HEK293 (cell line): ENCODE data around the gene UBXN1.

Source experiments
- KLF9 ChIP-seq: fragments of 450-650 bp; formaldehyde crosslinking; IDR thresholded peaks from 2 replicates; pipeline ENCODE4 v1.5.1; 2016; ENCODE audit warnings: missing biosample characterization, missing genetic modification characterization, low read depth
- REST ChIP-seq: fragments of 450-650 bp; formaldehyde crosslinking; IDR thresholded peaks from 2 replicates; pipeline ENCODE4 v1.5.1; 2016; ENCODE audit warnings: missing biosample characterization, missing genetic modification characterization
- ZBTB1 ChIP-seq: fragments of 450-650 bp; formaldehyde crosslinking; IDR thresholded peaks from 2 replicates; pipeline ENCODE4 v1.5.1; 2016; ENCODE audit warnings: missing biosample characterization, missing genetic modification characterization
- ZIC2 ChIP-seq: fragments of 450-650 bp; formaldehyde crosslinking; IDR thresholded peaks from 2 replicates; pipeline ENCODE4 v1.5.1; 2016; ENCODE audit warnings: missing biosample characterization, missing genetic modification characterization
- ZNF529 ChIP-seq: fragments of 450-650 bp; formaldehyde crosslinking; IDR thresholded peaks from 2 replicates; pipeline ENCODE4 v1.5.1; 2017; ENCODE audit warnings: missing genetic modification characterization, missing biosample characterization; ENCODE audit not compliant: insufficient replicate concordance
- TF ChIP-seq, protein P1 (sequence below): fragments of 450-650 bp; formaldehyde crosslinking; IDR thresholded peaks from 2 replicates; pipeline ENCODE4 v1.5.1; 2016; ENCODE audit warnings: missing biosample characterization, missing genetic modification characterization

DNA sequence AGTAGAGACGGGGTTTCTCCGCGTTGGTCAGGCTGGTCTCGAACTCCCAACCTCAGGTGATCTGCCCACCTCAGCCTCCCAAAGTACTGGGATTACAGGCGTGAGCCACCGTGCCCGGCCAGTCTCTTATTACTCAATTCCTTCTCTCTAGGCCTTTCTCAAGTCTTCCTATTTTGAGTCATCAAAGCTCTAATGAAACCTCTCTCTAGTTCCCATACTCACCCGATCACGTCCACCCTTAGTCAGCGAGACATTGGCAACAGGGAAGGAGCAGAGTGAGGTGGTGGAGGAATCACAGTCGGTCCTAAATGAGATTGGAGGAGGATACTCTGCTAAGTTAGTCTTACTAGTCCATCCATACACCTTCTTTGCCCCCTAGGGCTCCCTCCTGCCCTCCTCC is 23.4 kb upstream of the UBXN1 start:
- TF ChIP-seq, protein P1, sequence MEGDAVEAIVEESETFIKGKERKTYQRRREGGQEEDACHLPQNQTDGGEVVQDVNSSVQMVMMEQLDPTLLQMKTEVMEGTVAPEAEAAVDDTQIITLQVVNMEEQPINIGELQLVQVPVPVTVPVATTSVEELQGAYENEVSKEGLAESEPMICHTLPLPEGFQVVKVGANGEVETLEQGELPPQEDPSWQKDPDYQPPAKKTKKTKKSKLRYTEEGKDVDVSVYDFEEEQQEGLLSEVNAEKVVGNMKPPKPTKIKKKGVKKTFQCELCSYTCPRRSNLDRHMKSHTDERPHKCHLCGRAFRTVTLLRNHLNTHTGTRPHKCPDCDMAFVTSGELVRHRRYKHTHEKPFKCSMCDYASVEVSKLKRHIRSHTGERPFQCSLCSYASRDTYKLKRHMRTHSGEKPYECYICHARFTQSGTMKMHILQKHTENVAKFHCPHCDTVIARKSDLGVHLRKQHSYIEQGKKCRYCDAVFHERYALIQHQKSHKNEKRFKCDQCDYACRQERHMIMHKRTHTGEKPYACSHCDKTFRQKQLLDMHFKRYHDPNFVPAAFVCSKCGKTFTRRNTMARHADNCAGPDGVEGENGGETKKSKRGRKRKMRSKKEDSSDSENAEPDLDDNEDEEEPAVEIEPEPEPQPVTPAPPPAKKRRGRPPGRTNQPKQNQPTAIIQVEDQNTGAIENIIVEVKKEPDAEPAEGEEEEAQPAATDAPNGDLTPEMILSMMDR (tag by site-specific recombination) = no peak
- TF ChIP-seq REST (tag by site-specific recombination) (no peak), ZBTB1 (tag by site-specific recombination) (no peak), KLF9 (tag by site-specific recombination) (no peak), ZNF529 (tag by site-specific recombination) (no peak), ZIC2 (tag by site-specific recombination) (no peak)
